Ovary (tissue), 9 donors: ENCODE measurements around the gene ANKRD31. TPM values are rescaled to one million over a fixed set of nuclear protein-coding genes. Genes with fewer than 3 reads are reported as not detected.

Experiments
- DNase-seq, 5 donors: peaks; one replicate each; pipeline ENCODE4 v3.0.0-alpha.2; 2019 to 2020
- H3K27ac ChIP-seq, 2 donors: fragments of 200-600 bp; one replicate each; pipeline versions ENCODE4 v1.5.1 to v1.8.0; 2019 to 2022
- H3K27me3 ChIP-seq: fragments of 200-600 bp; one replicate; pipeline ENCODE4 v1.8.0; 2022
- H3K36me3 ChIP-seq: fragments of 200-600 bp; sonication (generic); one replicate; pipeline ENCODE4 v1.5.1; 2019
- H3K4me1 ChIP-seq: one replicate; pipeline ENCODE4 v1.8.1; 2013; ENCODE audit warnings: mild to moderate bottlenecking, moderate library complexity; ENCODE audit not compliant: insufficient read depth
- H3K4me3 ChIP-seq: fragments of 200-600 bp; sonication (generic); one replicate; pipeline ENCODE4 v1.5.1; 2017
- H3K9me3 ChIP-seq, 2 donors: fragments of 200-600 bp in 1 of 2; sonication (generic) in 1 of 2; one replicate each; pipeline versions ENCODE4 v1.5.1 to v1.8.1; 2013 to 2019; ENCODE audit warnings: mild to moderate bottlenecking in 1 of 2, moderate library complexity in 1 of 2
- EP300 ChIP-seq: sonication (generic); formaldehyde crosslinking; IDR thresholded peaks from one replicate; pipeline ENCODE4 v1.6.1; 2017; ENCODE audit warnings: antibody characterized with exemption
- POLR2A ChIP-seq: fragments of 450-650 bp; IDR thresholded peaks from one replicate; pipeline ENCODE4 v1.6.1; 2017; ENCODE audit warnings: antibody characterized with exemption, mild to moderate bottlenecking, moderate library complexity
- WGBS, 3 donors: extraction: QIAGEN DNeasy Blood & Tissue Kit in 1 of 3; methylation state at CpG; one replicate each; pipeline versions ENCODE4 v1.1.5 to v1.1.7; 2013 to 2017; 5-methylcytosine and 5-hydroxymethylcytosine counted together
- intact Hi-C, 4 donors: fragments of 100-400 bp; cut with DNase I; formaldehyde crosslinking; loops; one replicate each; pipeline versions ENCODE4 v1.11.0 to v1.15.1; 2022 to 2023
- polyA plus RNA-seq, 2 donors: library from polyadenylated mRNA; stranded (reverse); fragments of 200-250 nt in 1 of 2; fragments of 350-450 nt in 1 of 2; fragmentation: Illumina TruSeq in 1 of 2; extraction: RNeasy Lipid Tissue Mini Kit (QIAGEN cat#74804) in 1 of 2; gene quantifications; one replicate each; pipeline ENCODE4 v1.2.3, GENCODE V29; 2013 to 2014
- total RNA-seq, 7 donors: library from RNA; depleted of rRNA in 2 of 7; stranded (reverse); fragments of >200 nt in 2 of 7; fragmentation: NEBNext Ultra II Directional in 3 of 7; extraction: Animal tissue kit (Norgen Biotek cat#: 25700) in 3 of 7; gene quantifications; one replicate each; pipeline versions ENCODE4 v1.1.0 to v1.2.4, GENCODE V29; 2016 to 2023
- TF ChIP-seq, protein P1 (sequence below), 3 donors: fragments of 450-650 bp in 2 of 3; fragments of 200-600 bp in 1 of 3; IDR thresholded peaks; one replicate each; pipeline versions ENCODE4 v1.5.1 to v1.8.0; 2016 to 2022; ENCODE audit warnings: antibody characterized with exemption in 3 of 3, mild to moderate bottlenecking in 1 of 3
- donor health status: DM: no; HTN: no; CAD: no; lungs with moderate emphysema.
- donor health status: DM: no; HTN: no; CAD: no.
- donor health status: Bipolar disorder and iron deficiency.
- donor health status: DM: yes; HTN: yes; CAD: no.
- donor health status: DM: no; HTN: no; CAD: no.
- donor health status: DM: yes; HTN: yes; CAD: no.

Gene ANKRD31
- total and polyA plus RNA-seq, 9 donors = 0.11 to 0.55 (median 0.36) TPM

DNA sequence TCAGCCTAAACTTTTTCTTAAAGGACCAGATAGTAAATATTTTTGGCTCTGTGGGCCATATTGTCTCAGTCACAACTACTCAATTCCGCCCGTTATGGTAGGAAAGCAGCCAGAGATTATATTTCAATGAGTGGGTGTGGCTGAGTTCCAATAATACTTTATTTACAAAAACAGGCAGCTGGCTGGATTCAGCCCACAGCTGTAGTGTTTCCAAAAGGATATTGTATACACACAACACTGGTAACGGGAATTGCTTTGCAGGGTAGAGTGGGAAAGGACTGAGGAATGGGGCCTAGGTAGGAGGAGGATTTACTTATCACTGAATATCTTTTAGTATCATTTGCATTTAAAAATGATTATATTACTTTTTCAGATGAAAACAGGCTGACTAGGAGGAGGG, 205.3 kb downstream of the ANKRD31 start:
- H3K9me3 ChIP-seq = no peaks in the 10 kb centered on the region
- DNase-seq = no peak
- H3K36me3 ChIP-seq = no peaks in the 10 kb centered on the region
- no peaks in the 10 kb centered on the region for H3K27me3 ChIP-seq
- WGBS, 3 donors = 8 to 47% (median 29%) methylated on average over 3 of the region's 3 CpGs
- no peak overlapping the region for H3K4me3 ChIP-seq
- intact Hi-C loops = no loop called here
- H3K27ac ChIP-seq = no peak overlapping the region
- TF ChIP-seq POLR2A (no peak), EP300 (no peak)
- TF ChIP-seq, protein P1, sequence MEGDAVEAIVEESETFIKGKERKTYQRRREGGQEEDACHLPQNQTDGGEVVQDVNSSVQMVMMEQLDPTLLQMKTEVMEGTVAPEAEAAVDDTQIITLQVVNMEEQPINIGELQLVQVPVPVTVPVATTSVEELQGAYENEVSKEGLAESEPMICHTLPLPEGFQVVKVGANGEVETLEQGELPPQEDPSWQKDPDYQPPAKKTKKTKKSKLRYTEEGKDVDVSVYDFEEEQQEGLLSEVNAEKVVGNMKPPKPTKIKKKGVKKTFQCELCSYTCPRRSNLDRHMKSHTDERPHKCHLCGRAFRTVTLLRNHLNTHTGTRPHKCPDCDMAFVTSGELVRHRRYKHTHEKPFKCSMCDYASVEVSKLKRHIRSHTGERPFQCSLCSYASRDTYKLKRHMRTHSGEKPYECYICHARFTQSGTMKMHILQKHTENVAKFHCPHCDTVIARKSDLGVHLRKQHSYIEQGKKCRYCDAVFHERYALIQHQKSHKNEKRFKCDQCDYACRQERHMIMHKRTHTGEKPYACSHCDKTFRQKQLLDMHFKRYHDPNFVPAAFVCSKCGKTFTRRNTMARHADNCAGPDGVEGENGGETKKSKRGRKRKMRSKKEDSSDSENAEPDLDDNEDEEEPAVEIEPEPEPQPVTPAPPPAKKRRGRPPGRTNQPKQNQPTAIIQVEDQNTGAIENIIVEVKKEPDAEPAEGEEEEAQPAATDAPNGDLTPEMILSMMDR (IDR thresholded peaks at IDR 0.05) = no peak
- H3K4me1 ChIP-seq = no peaks in the 10 kb centered on the region

DNA sequence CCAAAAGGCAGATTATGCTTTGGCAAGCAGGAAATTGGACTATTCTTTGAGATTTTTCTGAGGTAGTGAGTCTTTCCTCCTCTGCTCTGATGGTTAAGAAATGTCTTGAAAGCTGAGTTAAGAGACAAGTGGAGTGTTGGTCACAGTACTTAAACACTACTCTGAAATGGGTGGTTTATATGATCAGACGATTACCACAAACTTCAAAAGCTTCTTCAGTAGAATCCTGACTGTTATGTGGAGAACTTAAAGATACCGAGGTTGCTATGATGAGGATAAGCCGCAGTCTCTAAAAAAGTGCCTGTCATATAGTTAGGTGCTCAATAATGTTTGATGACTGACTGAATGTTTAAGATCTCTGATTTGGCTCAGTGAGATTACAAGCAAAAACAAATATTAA, 208.6 kb downstream of the ANKRD31 start:
- no peak for TF ChIP-seq POLR2A
- TF ChIP-seq EP300 = no peak
- TF ChIP-seq, protein P1 (IDR thresholded peaks at IDR 0.05) = no peak
- intact Hi-C loops = no loop called here

DNA sequence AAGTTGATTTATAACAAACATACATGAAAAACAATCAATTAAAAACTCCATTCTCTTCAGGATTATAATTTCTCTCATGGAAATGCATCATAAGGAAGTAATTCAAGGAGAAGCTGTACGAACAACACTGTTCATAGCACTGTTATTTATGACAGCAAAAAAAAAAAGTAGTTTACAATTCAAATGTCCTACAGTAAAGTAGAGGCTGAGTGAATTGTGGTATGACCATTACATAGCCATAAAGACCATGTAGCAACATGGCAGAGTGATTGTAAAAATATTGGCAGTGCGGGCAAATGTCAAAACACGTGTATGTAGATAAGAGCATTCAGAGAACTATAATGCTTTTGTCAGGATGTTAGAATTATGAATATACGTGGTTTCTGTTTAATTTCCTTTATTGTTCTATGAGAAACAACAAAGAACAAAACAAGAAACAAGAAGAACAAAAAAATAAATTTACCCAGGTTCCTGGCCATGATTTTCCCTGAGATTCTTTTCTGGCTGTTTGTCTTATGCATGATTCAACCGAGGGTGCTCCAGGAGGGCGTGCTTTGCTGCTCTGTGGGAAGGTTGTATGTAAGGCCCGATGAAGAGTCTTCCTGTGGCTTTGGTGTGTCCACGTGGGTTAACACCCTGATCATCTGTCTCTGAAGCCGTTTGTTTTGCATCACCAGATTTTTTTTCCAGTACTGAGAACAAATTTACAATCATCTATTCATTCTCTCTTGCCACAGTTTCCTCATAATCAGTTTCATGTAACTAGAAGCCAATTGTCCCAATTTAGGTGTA, 213.1 kb downstream of the ANKRD31 start:
- 72 to 76% (median 74%) methylated on average over 9 of the region's 9 CpGs for WGBS, 3 donors
- no peaks in the 10 kb centered on the region for H3K9me3 ChIP-seq
- intact Hi-C loops = no loop called here
- H3K4me3 ChIP-seq = no peak overlapping the region
- H3K27me3 ChIP-seq = no peaks in the 10 kb centered on the region
- no peak for DNase-seq
- TF ChIP-seq EP300 (no peak), POLR2A (no peak)
- TF ChIP-seq, protein P1 (IDR thresholded peaks at IDR 0.05) = no peak
- no peaks in the 10 kb centered on the region for H3K36me3 ChIP-seq
- no peaks in the 10 kb centered on the region for H3K4me1 ChIP-seq
- H3K27ac ChIP-seq = no peak overlapping the region

More for the DNA sequence above, 208.6 kb downstream of the ANKRD31 start:
- 92 to 94% (median 93%) methylated on average over 3 of the region's 3 CpGs for WGBS, 3 donors
- Histone ChIP-seq H3K4me1 (no peaks in the 10 kb centered on the region), H3K4me3 (no peak overlapping the region), H3K27ac (no peak overlapping the region), H3K36me3 (no peaks in the 10 kb centered on the region), H3K27me3 (no peaks in the 10 kb centered on the region), H3K9me3 (no peaks in the 10 kb centered on the region)
- no peak for DNase-seq

DNA sequence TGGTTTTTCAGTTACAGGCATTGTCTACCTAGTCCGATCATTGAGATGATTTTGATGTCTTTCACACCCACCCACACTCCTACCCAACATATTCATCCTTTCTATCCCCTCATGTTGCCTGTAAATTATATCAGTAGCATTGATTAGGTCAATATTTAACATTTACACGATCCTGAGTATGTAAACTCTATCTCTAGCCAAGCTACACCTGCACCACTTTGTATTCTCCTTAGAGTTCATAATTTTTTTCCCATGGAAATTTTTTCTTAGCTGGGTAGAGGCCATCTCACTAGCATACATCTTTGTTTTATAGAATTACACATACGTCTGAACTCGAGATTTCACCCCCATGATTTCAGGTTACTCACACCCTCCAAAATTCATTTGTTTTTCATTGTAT, 214.9 kb downstream of the ANKRD31 start:
- intact Hi-C loops = no loop called here
- no peak overlapping the region for H3K27ac ChIP-seq
- no peaks in the 10 kb centered on the region for H3K9me3 ChIP-seq
- no peaks in the 10 kb centered on the region for H3K36me3 ChIP-seq
- H3K27me3 ChIP-seq = no peaks in the 10 kb centered on the region
- no peak for DNase-seq
- TF ChIP-seq POLR2A (no peak), EP300 (no peak)
- TF ChIP-seq, protein P1 (IDR thresholded peaks at IDR 0.05) = no peak
- no peak overlapping the region for H3K4me3 ChIP-seq
- no peaks in the 10 kb centered on the region for H3K4me1 ChIP-seq
- 78 to 87% (median 84%) methylated on average over 4 of the region's 4 CpGs for WGBS, 3 donors
